Measurements from ENCODE around the gene TTC22. TPM values are rescaled to one million over a fixed set of nuclear protein-coding genes. Genes with fewer than 3 reads are reported as not detected.

The TTC22 gene
- total RNA-seq, 4 donors from 2014 or later, result under 0.01 to 0.17 (median 0.09) TPM

- no peak for TF ChIP-seq CTCF (IDR thresholded peaks at IDR 0.05)
- TF ChIP-seq POLR2AphosphoS5 (IDR thresholded peaks at IDR 0.05), result no peak
- no peak overlapping the region for H3K27ac ChIP-seq (replicated peaks in 1 of 4)
- intact Hi-C loops (cut with DNase I), result no loop called here
- no peak overlapping the region for H3K4me3 ChIP-seq
- 63% methylated on average over 5 of the region's 5 CpGs for WGBS
- no peaks in the 10 kb centered on the region for H3K9me3 ChIP-seq
- H3K4me1 ChIP-seq, result peaks cover 6 to 16% (median 14%) of the 10 kb centered on the region in 4 donors
- no peaks in the 10 kb centered on the region for H3K36me3 ChIP-seq
- H3K27me3 ChIP-seq, result no peaks in the 10 kb centered on the region
- no peak for DNase-seq (ENCODE audit: extremely low spot score)
These were observed 33.0 kb downstream of the TTC22 start for GRCh38 chr1:54768093-54768492.

GRCh38 chr1:54767526-54767925 is 33.6 kb downstream of the TTC22 start:
- Histone ChIP-seq H3K4me3 (no peak overlapping the region), H3K36me3 (no peaks in the 10 kb centered on the region), H3K9me3 (no peaks in the 10 kb centered on the region), H3K4me1 (peaks cover 6 to 21% (median 18%) of the 10 kb centered on the region in 4 donors), H3K27ac (replicated peaks in 1 of 4) (no peak overlapping the region), H3K27me3 (no peaks in the 10 kb centered on the region)
- DNase-seq (ENCODE audit: extremely low spot score), result no peak
- intact Hi-C loops (cut with DNase I), result no loop called here
- 60% methylated on average over 6 of the region's 6 CpGs for WGBS
- TF ChIP-seq POLR2A (IDR thresholded peaks at IDR 0.05; ENCODE audit: low read depth), result no peak
- no peak for TF ChIP-seq CTCF (IDR thresholded peaks at IDR 0.05)
- no peak for TF ChIP-seq EP300 (IDR thresholded peaks at IDR 0.05)
- no peak for TF ChIP-seq POLR2AphosphoS5 (IDR thresholded peaks at IDR 0.05)

- intact Hi-C loops (cut with DNase I), result no loop called here
- TF ChIP-seq POLR2AphosphoS5 (IDR thresholded peaks at IDR 0.05) (no peak), POLR2A (IDR thresholded peaks at IDR 0.05; ENCODE audit: low read depth) (no peak), CTCF (IDR thresholded peaks at IDR 0.05) (no peak), EP300 (IDR thresholded peaks at IDR 0.05) (no peak)
- Histone ChIP-seq H3K36me3 (no peaks in the 10 kb centered on the region), H3K4me1 (peaks cover 6 to 23% (median 18%) of the 10 kb centered on the region in 4 donors), H3K9me3 (no peaks in the 10 kb centered on the region), H3K4me3 (no peak overlapping the region), H3K27me3 (no peaks in the 10 kb centered on the region), H3K27ac (replicated peaks in 1 of 4) (no peak overlapping the region)
- 72% methylated on average over 4 of the region's 4 CpGs for WGBS
- DNase-seq (ENCODE audit: extremely low spot score), result no peak
These were observed 34.4 kb downstream of the TTC22 start for GRCh38 chr1:54766726-54767125.

- no peak for DNase-seq (ENCODE audit: extremely low spot score)
- intact Hi-C loops (cut with DNase I), result no loop called here
- Histone ChIP-seq H3K9me3 (no peaks in the 10 kb centered on the region), H3K4me3 (peak overlapping the region; percentile 76 to 91 (median 80)), H3K4me1 (peaks cover 6 to 23% (median 18%) of the 10 kb centered on the region in 4 donors), H3K36me3 (no peaks in the 10 kb centered on the region), H3K27ac (replicated peaks in 1 of 4) (peak overlapping the region; percentile 48 to 85 (median 64)), H3K27me3 (no peaks in the 10 kb centered on the region)
- 63% methylated on average over 13 of the region's 13 CpGs for WGBS
- TF ChIP-seq CTCF (IDR thresholded peaks at IDR 0.05) (no peak), EP300 (IDR thresholded peaks at IDR 0.05) (no peak), POLR2AphosphoS5 (IDR thresholded peaks at IDR 0.05) (no peak), POLR2A (IDR thresholded peaks at IDR 0.05; ENCODE audit: low read depth) (no peak)
These were observed 36.1 kb downstream of the TTC22 start for GRCh38 chr1:54764922-54765561.

Data from esophagus muscularis mucosa (tissue), 4 donors.